Fibroblast of skin of scalp (primary cell): ENCODE measurements around the gene SSBP4.

Experiments used
- DNase-seq: peaks from one replicate; pipeline ENCODE4 v3.0.0-alpha.2; 2013

SSBP4 gene

GRCh38 chr19:18421371-18421959, 2.3 kb downstream of the SSBP4 start:
- no peak for DNase-seq

- no peak for DNase-seq
Measured at GRCh38 chr19:18422530-18423191, 3.5 kb downstream of the SSBP4 start.

GRCh38 chr19:18423258-18424020, 4.2 kb downstream of the SSBP4 start:
- DNase-seq: no peak

GRCh38 chr19:18424122-18424889, 5.1 kb downstream of the SSBP4 start:
- no peak for DNase-seq

- no peak for DNase-seq
Measured at GRCh38 chr19:18424890-18425514, 5.8 kb downstream of the SSBP4 start.

GRCh38 chr19:18425515-18426415, 6.6 kb downstream of the SSBP4 start:
- peak; percentile 76 for DNase-seq

- DNase-seq: no peak
Measured at GRCh38 chr19:18426416-18426767, 7.2 kb downstream of the SSBP4 start.

- DNase-seq: no peak
Measured at GRCh38 chr19:18427080-18427742, 8.0 kb downstream of the SSBP4 start.

GRCh38 chr19:18427743-18428113, 8.5 kb downstream of the SSBP4 start:
- no peak for DNase-seq

GRCh38 chr19:18428173-18428786, 9.1 kb downstream of the SSBP4 start:
- no peak for DNase-seq

GRCh38 chr19:18428787-18429674, 9.8 kb downstream of the SSBP4 start:
- DNase-seq: peak; percentile 95

GRCh38 chr19:18429717-18430416, 10.7 kb downstream of the SSBP4 start:
- DNase-seq: no peak

GRCh38 chr19:18430417-18431144, 11.4 kb downstream of the SSBP4 start:
- DNase-seq: no peak

GRCh38 chr19:18431351-18432197, 12.4 kb downstream of the SSBP4 start:
- DNase-seq: no peak

GRCh38 chr19:18432275-18433014, 13.2 kb downstream of the SSBP4 start:
- DNase-seq: no peak

- DNase-seq: no peak
Measured at GRCh38 chr19:18433015-18433691, 14.0 kb downstream of the SSBP4 start.
